MM.1S (cell line): ENCODE measurements around the gene COBL.

Experiments used
- DNase-seq: peaks from one replicate; pipeline ENCODE4 v3.0.0-alpha.2; 2015
- H2AFZ ChIP-seq: fragments of 300-600 bp; sonication (generic); 2 replicates; pipeline ENCODE4 v1.6.0; 2016; ENCODE audit warnings: antibody characterized with exemption, low read length
- H3F3A ChIP-seq: fragments of 300-600 bp; sonication (generic); 2 replicates; pipeline ENCODE4 v1.6.1; 2016; ENCODE audit warnings: mild to moderate bottlenecking, antibody characterized with exemption, low read length, moderate library complexity, mixed read lengths; ENCODE audit not compliant: insufficient read depth
- H3K27ac ChIP-seq: fragments of 300-600 bp; sonication (generic); 2 replicates; pipeline ENCODE4 v1.5.1; 2016; ENCODE audit warnings: mild to moderate bottlenecking, low read length
- H3K27me3 ChIP-seq: fragments of 300-600 bp; sonication (generic); replicated peaks from 2 replicates; pipeline ENCODE4 v1.6.0; 2016; ENCODE audit warnings: low read length; ENCODE audit not compliant: insufficient read depth
- H3K36me3 ChIP-seq: fragments of 300-600 bp; sonication (generic); replicated peaks from 2 replicates; pipeline ENCODE4 v1.6.1; 2016; ENCODE audit warnings: mild to moderate bottlenecking, low read length, mixed read lengths; ENCODE audit not compliant: insufficient read depth
- H3K4me1 ChIP-seq: fragments of 300-600 bp; sonication (generic); 2 replicates; pipeline ENCODE4 v1.6.1; 2016; ENCODE audit warnings: low read length, mixed read lengths
- H3K4me2 ChIP-seq: fragments of 300-600 bp; sonication (generic); 2 replicates; pipeline ENCODE4 v1.6.0; 2016; ENCODE audit warnings: low read depth, low read length
- H3K4me3 ChIP-seq: fragments of 300-600 bp; sonication (generic); 2 replicates; pipeline ENCODE4 v1.5.1; 2016; ENCODE audit warnings: low read length, mixed read lengths
- H3K79me2 ChIP-seq: fragments of 300-600 bp; sonication (generic); 2 replicates; pipeline ENCODE4 v1.6.1; 2016; ENCODE audit warnings: mixed run types, low read length, mixed read lengths
- H3K9ac ChIP-seq: fragments of 300-600 bp; sonication (generic); 2 replicates; pipeline ENCODE4 v1.6.1; 2016; ENCODE audit warnings: low read length, mixed read lengths
- H3K9me2 ChIP-seq: fragments of 300-600 bp; sonication (generic); replicated peaks from 2 replicates; pipeline ENCODE4 v1.6.1; 2016; ENCODE audit warnings: mild to moderate bottlenecking, low read length, mixed read lengths; ENCODE audit not compliant: insufficient read depth
- H3K9me3 ChIP-seq: fragments of 300-600 bp; sonication (generic); replicated peaks from 2 replicates; pipeline ENCODE4 v1.6.1; 2016; ENCODE audit warnings: mild to moderate bottlenecking, low read length, mixed read lengths; ENCODE audit not compliant: insufficient read depth
- H4K20me1 ChIP-seq: fragments of 300-600 bp; sonication (generic); 2 replicates; pipeline ENCODE4 v1.6.1; 2016; ENCODE audit warnings: mild to moderate bottlenecking, low read length, moderate library complexity, mixed read lengths; ENCODE audit not compliant: insufficient read depth
- EZH2 ChIP-seq: fragments of 300-600 bp; sonication (generic); optimal IDR thresholded peaks from 2 replicates; pipeline ENCODE3; 2017; ENCODE audit warnings: low read depth, mild to moderate bottlenecking, antibody characterized with exemption, low read length, mixed read lengths
- EZH2phosphoT487 ChIP-seq: fragments of 300-600 bp; sonication (generic); IDR thresholded peaks from 2 replicates; pipeline ENCODE4 v1.6.1; 2018; ENCODE audit warnings: antibody characterized with exemption, low read length
- TF ChIP-seq, protein P1 (sequence below): fragments of 300-600 bp; sonication (generic); IDR thresholded peaks from 2 replicates; pipeline ENCODE4 v1.5.1; 2016; ENCODE audit warnings: antibody characterized with exemption, low read length, mixed read lengths

The COBL gene

GRCh38 chr7:51146816-51147586 is 169.6 kb downstream of the COBL start:
- H3K4me2 ChIP-seq, result no peak overlapping the region
- no peaks in the 10 kb centered on the region for H3K9me3 ChIP-seq
- H4K20me1 ChIP-seq, result no peaks in the 10 kb centered on the region
- H3K27ac ChIP-seq, result no peak overlapping the region
- H3K9me2 ChIP-seq, result no peaks in the 10 kb centered on the region
- H3F3A ChIP-seq, result no peaks in the 10 kb centered on the region
- H3K27me3 ChIP-seq, result no peaks in the 10 kb centered on the region
- H3K9ac ChIP-seq, result no peak overlapping the region
- H3K4me1 ChIP-seq, result no peaks in the 10 kb centered on the region
- no peak for DNase-seq
- no peak overlapping the region for H3K4me3 ChIP-seq
- no peaks in the 10 kb centered on the region for H3K36me3 ChIP-seq
- no peak overlapping the region for H2AFZ ChIP-seq
- TF ChIP-seq EZH2, result no peak
- TF ChIP-seq, protein P1, sequence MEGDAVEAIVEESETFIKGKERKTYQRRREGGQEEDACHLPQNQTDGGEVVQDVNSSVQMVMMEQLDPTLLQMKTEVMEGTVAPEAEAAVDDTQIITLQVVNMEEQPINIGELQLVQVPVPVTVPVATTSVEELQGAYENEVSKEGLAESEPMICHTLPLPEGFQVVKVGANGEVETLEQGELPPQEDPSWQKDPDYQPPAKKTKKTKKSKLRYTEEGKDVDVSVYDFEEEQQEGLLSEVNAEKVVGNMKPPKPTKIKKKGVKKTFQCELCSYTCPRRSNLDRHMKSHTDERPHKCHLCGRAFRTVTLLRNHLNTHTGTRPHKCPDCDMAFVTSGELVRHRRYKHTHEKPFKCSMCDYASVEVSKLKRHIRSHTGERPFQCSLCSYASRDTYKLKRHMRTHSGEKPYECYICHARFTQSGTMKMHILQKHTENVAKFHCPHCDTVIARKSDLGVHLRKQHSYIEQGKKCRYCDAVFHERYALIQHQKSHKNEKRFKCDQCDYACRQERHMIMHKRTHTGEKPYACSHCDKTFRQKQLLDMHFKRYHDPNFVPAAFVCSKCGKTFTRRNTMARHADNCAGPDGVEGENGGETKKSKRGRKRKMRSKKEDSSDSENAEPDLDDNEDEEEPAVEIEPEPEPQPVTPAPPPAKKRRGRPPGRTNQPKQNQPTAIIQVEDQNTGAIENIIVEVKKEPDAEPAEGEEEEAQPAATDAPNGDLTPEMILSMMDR, result no peak
- TF ChIP-seq EZH2phosphoT487, result no peak
- no peaks in the 10 kb centered on the region for H3K79me2 ChIP-seq

DNA sequence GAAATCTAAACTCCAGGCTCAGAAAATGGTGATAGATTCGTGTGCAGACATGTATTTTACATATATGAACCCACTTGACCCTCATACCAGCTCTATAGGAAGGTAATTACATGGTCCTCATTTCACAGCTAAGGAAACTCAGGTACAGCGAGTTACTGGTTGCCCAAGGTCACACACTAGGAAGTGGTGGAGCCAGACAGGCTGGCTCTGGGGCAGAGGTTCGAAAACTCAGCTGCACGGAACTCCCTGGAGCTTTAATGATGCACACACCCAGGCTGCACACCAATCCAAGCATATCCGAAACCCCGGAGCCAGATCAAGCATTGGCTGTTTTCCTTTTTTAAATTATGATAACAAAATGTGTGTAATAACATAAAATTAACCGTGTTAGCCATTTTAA is 172.4 kb downstream of the COBL start:
- H3K4me3 ChIP-seq, result no peak overlapping the region
- H3K27ac ChIP-seq, result no peak overlapping the region
- TF ChIP-seq EZH2phosphoT487 (no peak), EZH2 (no peak)
- TF ChIP-seq, protein P1, result no peak
- H3K4me1 ChIP-seq, result no peaks in the 10 kb centered on the region
- no peak overlapping the region for H3K4me2 ChIP-seq
- H2AFZ ChIP-seq, result no peak overlapping the region
- no peaks in the 10 kb centered on the region for H3K79me2 ChIP-seq
- no peaks in the 10 kb centered on the region for H3F3A ChIP-seq
- no peaks in the 10 kb centered on the region for H4K20me1 ChIP-seq
- H3K9me3 ChIP-seq, result no peaks in the 10 kb centered on the region
- no peaks in the 10 kb centered on the region for H3K27me3 ChIP-seq
- H3K9ac ChIP-seq, result no peak overlapping the region
- no peak for DNase-seq
- no peaks in the 10 kb centered on the region for H3K36me3 ChIP-seq
- H3K9me2 ChIP-seq, result no peaks in the 10 kb centered on the region

- Histone ChIP-seq H3K4me1 (no peaks in the 10 kb centered on the region), H3K9me3 (no peaks in the 10 kb centered on the region), H3K9ac (no peak overlapping the region), H2AFZ (no peak overlapping the region), H3K27me3 (no peaks in the 10 kb centered on the region), H3F3A (no peaks in the 10 kb centered on the region), H3K4me2 (no peak overlapping the region), H4K20me1 (no peaks in the 10 kb centered on the region), H3K4me3 (no peak overlapping the region), H3K36me3 (no peaks in the 10 kb centered on the region), H3K27ac (no peak overlapping the region), H3K79me2 (no peaks in the 10 kb centered on the region), H3K9me2 (no peaks in the 10 kb centered on the region)
- TF ChIP-seq EZH2phosphoT487, result no peak
- no peak for TF ChIP-seq EZH2
- TF ChIP-seq, protein P1, result no peak
- no peak for DNase-seq
Observed at GRCh38 chr7:51142741-51143385, 173.7 kb downstream of the COBL start.
